GM04504 (cell line): ENCODE results near the gene JAKMIP2.

Source experiments
- DNase-seq: peaks from one replicate; pipeline ENCODE4 v3.0.0-alpha.2; 2012; ENCODE audit warnings: low read depth

The JAKMIP2 gene

GRCh38 chr5:147694772-147695171, 87.8 kb downstream of the JAKMIP2 start:
- no peak for DNase-seq

- no peak for DNase-seq
Observed at GRCh38 chr5:147693233-147693632, 89.3 kb downstream of the JAKMIP2 start.

GRCh38 chr5:147691130-147691529, 91.4 kb downstream of the JAKMIP2 start:
- no peak for DNase-seq

- DNase-seq = no peak
Observed at GRCh38 chr5:147690595-147690994, 91.9 kb downstream of the JAKMIP2 start.

- DNase-seq = no peak
Observed at GRCh38 chr5:147689426-147689825, 93.1 kb downstream of the JAKMIP2 start.

GRCh38 chr5:147688656-147689356, 93.7 kb downstream of the JAKMIP2 start:
- DNase-seq = no peak

GRCh38 chr5:147687118-147687517, 95.4 kb downstream of the JAKMIP2 start:
- no peak for DNase-seq

GRCh38 chr5:147686421-147686820, 96.1 kb downstream of the JAKMIP2 start:
- DNase-seq = no peak

- no peak for DNase-seq
Observed at GRCh38 chr5:147685993-147686392, 96.5 kb downstream of the JAKMIP2 start.

GRCh38 chr5:147675168-147675567, 107.4 kb downstream of the JAKMIP2 start:
- no peak for DNase-seq

GRCh38 chr5:147674411-147674810, 108.1 kb downstream of the JAKMIP2 start:
- DNase-seq = no peak

- DNase-seq = no peak
Observed at GRCh38 chr5:147673791-147674190, 108.7 kb downstream of the JAKMIP2 start.

- no peak for DNase-seq
Observed at GRCh38 chr5:147673266-147673665, 109.3 kb downstream of the JAKMIP2 start.

GRCh38 chr5:147671365-147671764, 111.2 kb downstream of the JAKMIP2 start:
- no peak for DNase-seq

- DNase-seq = no peak
Observed at GRCh38 chr5:147670815-147671214, 111.7 kb downstream of the JAKMIP2 start.

GRCh38 chr5:147669169-147669869, 113.2 kb downstream of the JAKMIP2 start:
- no peak for DNase-seq

- DNase-seq = no peak
Observed at GRCh38 chr5:147668385-147668784, 114.1 kb downstream of the JAKMIP2 start.

GRCh38 chr5:147667363-147667762, 115.2 kb downstream of the JAKMIP2 start:
- DNase-seq = no peak

- DNase-seq = no peak
Observed at GRCh38 chr5:147666419-147666818, 116.1 kb downstream of the JAKMIP2 start.

- DNase-seq = no peak
Observed at GRCh38 chr5:147661541-147661940, 121.0 kb downstream of the JAKMIP2 start.

GRCh38 chr5:147659166-147659929, 123.2 kb downstream of the JAKMIP2 start:
- no peak for DNase-seq

- DNase-seq = no peak
Observed at GRCh38 chr5:147658293-147658932, 124.1 kb downstream of the JAKMIP2 start.
